ENCODE data around the gene CEP57. TPM values are rescaled to one million over a fixed set of nuclear protein-coding genes. Genes with fewer than 3 reads are reported as not detected.
"Not testable (repeated sequence)": the region's sequence is repeated elsewhere in the genome, so short reads cannot be mapped to it uniquely, and the experiment has no call there.

The CEP57 gene
- total RNA-seq, 1 donor from 2014 or later = 5.4 TPM

- no peaks in the 10 kb centered on the region for H3K9me3 ChIP-seq
- no peak overlapping the region for H3K4me3 ChIP-seq
- intact Hi-C loops (cut with DNase I) = no loop called here
- no peak for TF ChIP-seq CTCF (IDR thresholded peaks at IDR 0.05)
- DNase-seq (ENCODE audit: low spot score in 2 of 2) = no peak
- no peaks in the 10 kb centered on the region for H3K4me1 ChIP-seq
- no peaks in the 10 kb centered on the region for H3K27me3 ChIP-seq
- H3K36me3 ChIP-seq = peaks cover 8 to 26% of the 10 kb centered on the region in 2 donors
- H3K27ac ChIP-seq = no peak overlapping the region
These were observed 73.3 kb downstream of the CEP57 start for GRCh38 chr11:95863486-95864140.

- peaks cover 0 to 7% of the 10 kb centered on the region in 2 donors for H3K36me3 ChIP-seq
- no peaks in the 10 kb centered on the region for H3K27me3 ChIP-seq
- H3K4me1 ChIP-seq = no peaks in the 10 kb centered on the region
- no peak overlapping the region for H3K4me3 ChIP-seq
- no peaks in the 10 kb centered on the region for H3K9me3 ChIP-seq
- TF ChIP-seq CTCF (IDR thresholded peaks at IDR 0.05) = no peak
- no peak overlapping the region for H3K27ac ChIP-seq
- DNase-seq (ENCODE audit: low spot score in 2 of 2) = no peak
- intact Hi-C loops (cut with DNase I) = no loop called here
These were observed 76.8 kb downstream of the CEP57 start for GRCh38 chr11:95867105-95867504.

- DNase-seq (ENCODE audit: low spot score in 2 of 2); intact Hi-C loops (cut with DNase I); H3K36me3 ChIP-seq; H3K27me3 ChIP-seq; H3K4me1 ChIP-seq; H3K27ac ChIP-seq; H3K4me3 ChIP-seq; H3K9me3 ChIP-seq: not testable (repeated sequence)
These were observed 80.6 kb downstream of the CEP57 start for GRCh38 chr11:95870877-95871276.

GRCh38 chr11:95877291-95877690 lies 87.0 kb downstream of the CEP57 start:
- no peak overlapping the region for H3K27ac ChIP-seq
- DNase-seq (ENCODE audit: low spot score in 2 of 2) = no peak
- no peaks in the 10 kb centered on the region for H3K4me1 ChIP-seq
- H3K4me3 ChIP-seq = no peak overlapping the region
- no peaks in the 10 kb centered on the region for H3K27me3 ChIP-seq
- no peaks in the 10 kb centered on the region for H3K9me3 ChIP-seq
- no peak for TF ChIP-seq CTCF (IDR thresholded peaks at IDR 0.05)
- intact Hi-C loops (cut with DNase I) = no loop called here
- peaks cover 13 to 17% of the 10 kb centered on the region in 2 donors for H3K36me3 ChIP-seq

Other genes with a start within 250 kb of the CEP57 start
- gene FAM76B, start 716 bp upstream of the CEP57 start, total RNA-seq = 6.5 TPM
- gene MTMR2, start 133.6 kb downstream of the CEP57 start, total RNA-seq = 14.7 TPM